Ascending aorta (tissue), 2 donors: ENCODE results near the gene DYNC1I2. TPM values are rescaled to one million over a fixed set of nuclear protein-coding genes. Genes with fewer than 3 reads are reported as not detected.
A peak's percentile ranks its signal among the peaks of the same experiment; 100 is the strongest.

Source experiments
- DNase-seq, 2 donors: peaks; one replicate each; pipeline ENCODE4 v3.0.0-alpha.2; 2019; ENCODE audit warnings: low spot score in 2 of 2
- H3K27ac ChIP-seq, 2 donors: fragments of 200-600 bp; sonication (generic); one replicate each; pipeline ENCODE4 v1.5.1; 2016 to 2017; ENCODE audit warnings: mild to moderate bottlenecking in 1 of 2
- H3K27me3 ChIP-seq: fragments of 200-600 bp; sonication (generic); one replicate; pipeline ENCODE4 v1.5.1; 2017
- H3K36me3 ChIP-seq, 2 donors: fragments of 200-600 bp; sonication (generic); one replicate each; pipeline ENCODE4 v1.5.1; 2016
- H3K4me1 ChIP-seq, 2 donors: fragments of 200-600 bp; sonication (generic); one replicate each; pipeline ENCODE4 v1.5.1; 2016 to 2017; ENCODE audit warnings: mild to moderate bottlenecking in 1 of 2
- H3K4me3 ChIP-seq, 2 donors: fragments of 200-600 bp; sonication (generic); one replicate each; pipeline ENCODE4 v1.5.1; 2016 to 2017; ENCODE audit warnings: mild to moderate bottlenecking in 1 of 2
- H3K9me3 ChIP-seq, 2 donors: fragments of 200-600 bp; sonication (generic); one replicate each; pipeline ENCODE4 v1.5.1; 2016
- intact Hi-C: fragments of 100-400 bp; cut with DNase I; formaldehyde crosslinking; loops from one replicate; pipeline ENCODE4 v1.15.1; 2023
- total RNA-seq: library from RNA; depleted of rRNA; stranded (reverse); fragments of >200 nt; gene quantifications from one replicate; pipeline ENCODE4 v1.1.0, GENCODE V29; 2016
- TF ChIP-seq, protein P1 (sequence below), 3 experiments: fragments of 200-600 bp in 2 of 3; fragments of 450-650 bp in 1 of 3; sonication (generic) in 2 of 3; IDR thresholded peaks; one replicate each; pipeline ENCODE4 v1.5.1; 2016 to 2019; ENCODE audit warnings: antibody characterized with exemption in 3 of 3, mild to moderate bottlenecking in 1 of 3, moderate library complexity in 1 of 3

The DYNC1I2 gene
- total RNA-seq, 1 donor from 2014 or later, result 81.0 TPM

DNA sequence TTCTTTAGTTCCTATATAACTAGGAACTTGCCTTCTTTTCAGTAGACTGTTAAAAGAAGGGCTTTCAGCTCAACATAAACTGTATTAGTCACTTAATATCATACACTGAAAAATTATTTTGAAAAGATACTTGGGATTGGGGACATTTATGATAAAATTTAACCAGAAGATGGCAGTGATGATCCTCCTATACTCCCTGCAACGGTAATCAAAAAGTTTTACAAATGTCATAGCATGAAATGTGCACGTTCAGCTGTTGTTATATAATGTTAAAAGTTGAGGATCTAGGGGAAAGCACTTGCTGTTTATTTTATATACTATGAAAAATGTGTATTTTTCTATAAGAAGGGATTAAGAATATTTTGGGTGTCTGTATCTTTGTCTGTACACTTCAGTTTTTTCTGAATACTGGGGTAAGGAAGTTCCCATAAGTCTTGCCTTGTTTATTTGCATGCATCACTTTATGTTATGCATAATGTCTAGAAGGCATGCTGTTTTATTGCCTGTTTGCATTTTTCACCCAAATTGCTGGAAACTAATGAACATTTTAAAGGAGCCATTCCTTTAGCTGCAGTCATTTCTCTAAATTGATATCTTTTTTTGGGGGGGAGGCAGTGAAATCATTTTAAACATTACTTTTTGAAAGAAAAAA is 19.0 kb downstream of the DYNC1I2 start:
- H3K4me1 ChIP-seq, result no peaks in the 10 kb centered on the region
- no peaks in the 10 kb centered on the region for H3K9me3 ChIP-seq
- H3K4me3 ChIP-seq, result no peak overlapping the region
- intact Hi-C loops, result no loop called here
- H3K27me3 ChIP-seq, result no peaks in the 10 kb centered on the region
- no peak overlapping the region for H3K27ac ChIP-seq
- H3K36me3 ChIP-seq, result no peaks in the 10 kb centered on the region
- no peak for DNase-seq
- TF ChIP-seq, protein P1, sequence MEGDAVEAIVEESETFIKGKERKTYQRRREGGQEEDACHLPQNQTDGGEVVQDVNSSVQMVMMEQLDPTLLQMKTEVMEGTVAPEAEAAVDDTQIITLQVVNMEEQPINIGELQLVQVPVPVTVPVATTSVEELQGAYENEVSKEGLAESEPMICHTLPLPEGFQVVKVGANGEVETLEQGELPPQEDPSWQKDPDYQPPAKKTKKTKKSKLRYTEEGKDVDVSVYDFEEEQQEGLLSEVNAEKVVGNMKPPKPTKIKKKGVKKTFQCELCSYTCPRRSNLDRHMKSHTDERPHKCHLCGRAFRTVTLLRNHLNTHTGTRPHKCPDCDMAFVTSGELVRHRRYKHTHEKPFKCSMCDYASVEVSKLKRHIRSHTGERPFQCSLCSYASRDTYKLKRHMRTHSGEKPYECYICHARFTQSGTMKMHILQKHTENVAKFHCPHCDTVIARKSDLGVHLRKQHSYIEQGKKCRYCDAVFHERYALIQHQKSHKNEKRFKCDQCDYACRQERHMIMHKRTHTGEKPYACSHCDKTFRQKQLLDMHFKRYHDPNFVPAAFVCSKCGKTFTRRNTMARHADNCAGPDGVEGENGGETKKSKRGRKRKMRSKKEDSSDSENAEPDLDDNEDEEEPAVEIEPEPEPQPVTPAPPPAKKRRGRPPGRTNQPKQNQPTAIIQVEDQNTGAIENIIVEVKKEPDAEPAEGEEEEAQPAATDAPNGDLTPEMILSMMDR (IDR thresholded peaks at IDR 0.05), result peak in 1 of 3 experiments; percentile 11

DNA sequence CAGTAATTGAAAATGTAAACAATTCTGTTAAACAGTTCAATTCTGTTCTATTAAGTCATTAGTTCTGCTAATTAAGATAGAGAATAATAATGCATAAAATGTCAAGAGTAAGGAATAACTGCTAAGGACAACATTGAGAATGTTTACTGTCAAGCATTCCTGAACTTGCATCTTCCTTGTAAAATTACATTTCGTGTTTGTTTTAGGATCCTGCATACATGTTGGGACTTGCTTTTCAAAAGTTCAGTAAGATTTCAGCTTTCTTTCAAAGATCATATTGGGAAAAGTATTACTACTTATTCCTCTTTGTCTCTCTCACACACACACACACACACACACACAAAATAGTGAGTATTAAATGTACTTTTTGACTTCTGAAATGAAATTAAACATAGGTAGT is 20.5 kb downstream of the DYNC1I2 start:
- DNase-seq, result no peak
- H3K27ac ChIP-seq, result no peak overlapping the region
- no peaks in the 10 kb centered on the region for H3K9me3 ChIP-seq
- TF ChIP-seq, protein P1 (IDR thresholded peaks at IDR 0.05), result no peak
- intact Hi-C loops, result no loop called here
- peaks cover 0 to 2% of the 10 kb centered on the region in 2 donors for H3K4me1 ChIP-seq
- H3K36me3 ChIP-seq, result no peaks in the 10 kb centered on the region
- H3K27me3 ChIP-seq, result no peaks in the 10 kb centered on the region
- H3K4me3 ChIP-seq, result no peak overlapping the region

GRCh38 chr2:171709011-171709685 is 21.9 kb downstream of the DYNC1I2 start:
- TF ChIP-seq, protein P1 (IDR thresholded peaks at IDR 0.05), result no peak
- Histone ChIP-seq H3K9me3 (no peaks in the 10 kb centered on the region), H3K4me3 (no peak overlapping the region), H3K27me3 (no peaks in the 10 kb centered on the region), H3K27ac (no peak overlapping the region), H3K4me1 (peaks cover 0 to 2% of the 10 kb centered on the region in 2 donors), H3K36me3 (no peaks in the 10 kb centered on the region)
- intact Hi-C loops, result no loop called here
- DNase-seq, result no peak

GRCh38 chr2:171711351-171711750 is 24.1 kb downstream of the DYNC1I2 start:
- TF ChIP-seq, protein P1 (IDR thresholded peaks at IDR 0.05), result no peak
- H3K4me3 ChIP-seq, result no peak overlapping the region
- no peak for DNase-seq
- peak overlapping the region in 1 of 2 donors; percentile 33 for H3K27ac ChIP-seq
- H3K9me3 ChIP-seq, result no peaks in the 10 kb centered on the region
- H3K36me3 ChIP-seq, result peaks cover 0 to under 1% of the 10 kb centered on the region in 2 donors
- intact Hi-C loops, result no loop called here
- peaks cover 0 to 2% of the 10 kb centered on the region in 2 donors for H3K4me1 ChIP-seq
- no peaks in the 10 kb centered on the region for H3K27me3 ChIP-seq

- intact Hi-C loops, result no loop called here
- TF ChIP-seq, protein P1 (IDR thresholded peaks at IDR 0.05), result no peak
Observed at GRCh38 chr2:171712051-171712450, 24.8 kb downstream of the DYNC1I2 start.

More at GRCh38 chr2:171712051-171712450, 24.8 kb downstream of the DYNC1I2 start:
- Histone ChIP-seq H3K36me3 (peaks cover 5 to 7% of the 10 kb centered on the region in 2 donors), H3K27ac (peak overlapping the region; percentile 22 to 33), H3K4me1 (peaks cover 0 to 2% of the 10 kb centered on the region in 2 donors), H3K27me3 (no peaks in the 10 kb centered on the region), H3K4me3 (no peak overlapping the region), H3K9me3 (no peaks in the 10 kb centered on the region)
- DNase-seq, result no peak
